DND-41 (cell line): ENCODE measurements around the gene SLC13A3.

Experiments
- ATAC-seq: fragments of 200-7000 bp; cut with Tn5 transposase; 3 replicates; pipeline ENCODE4 v1.9.1; 2021; ENCODE audit warnings: low read depth; ENCODE audit not compliant: insufficient read depth
- DNase-seq: peaks from one replicate; pipeline ENCODE4 v3.0.0-alpha.2; 2020
- H2AFZ ChIP-seq: 2 replicates; pipeline ENCODE4 v1.6.0; 2012; ENCODE audit warnings: low read depth, low read length
- H3K27ac ChIP-seq: 2 replicates; pipeline ENCODE4 v1.5.1; 2012; ENCODE audit warnings: low read length, inconsistent platforms
- H3K27me3 ChIP-seq: fragments of 200-600 bp; sonication (generic); 2 replicates; pipeline ENCODE4 v1.6.0; 2012; ENCODE audit warnings: low read length, mild to moderate bottlenecking, inconsistent platforms; ENCODE audit not compliant: insufficient read depth, poor library complexity
- H3K36me3 ChIP-seq: 2 replicates; pipeline ENCODE4 v1.5.1; 2012; ENCODE audit warnings: low read length, inconsistent platforms; ENCODE audit not compliant: insufficient read depth
- H3K4me1 ChIP-seq: 2 replicates; pipeline ENCODE4 v1.5.1; 2012; ENCODE audit warnings: mild to moderate bottlenecking, low read length; ENCODE audit not compliant: insufficient read depth
- H3K4me2 ChIP-seq: 2 replicates; pipeline ENCODE4 v1.6.0; 2012; ENCODE audit warnings: mild to moderate bottlenecking, moderate library complexity, low read length, inconsistent platforms; ENCODE audit not compliant: insufficient read depth
- H3K4me3 ChIP-seq, 2 experiments: fragments of 200-600 bp in 1 of 2; shearing (Covaris generic) in 1 of 2; 2 replicates each; pipeline ENCODE4 v1.5.1; 2012 to 2016; ENCODE audit warnings: inconsistent platforms in 2 of 2, low read length in 2 of 2, mild to moderate bottlenecking in 2 of 2, low read depth in 1 of 2, moderate library complexity in 1 of 2
- H3K79me2 ChIP-seq: 2 replicates; pipeline ENCODE4 v1.6.0; 2012; ENCODE audit warnings: low read length, inconsistent platforms; ENCODE audit not compliant: insufficient read depth
- H3K9ac ChIP-seq: 2 replicates; pipeline ENCODE4 v1.6.0; 2012; ENCODE audit warnings: low read depth, mild to moderate bottlenecking, inconsistent platforms, low read length, moderate library complexity
- H3K9me3 ChIP-seq: 2 replicates; pipeline ENCODE4 v1.5.1; 2012; ENCODE audit warnings: low read length, moderate library complexity, mild to moderate bottlenecking, inconsistent platforms; ENCODE audit not compliant: insufficient read depth, severe bottlenecking
- H4K20me1 ChIP-seq: 2 replicates; pipeline ENCODE4 v1.6.0; 2012; ENCODE audit warnings: low read length; ENCODE audit not compliant: insufficient read depth
- CTCF ChIP-seq: IDR thresholded peaks from 2 replicates; pipeline ENCODE4 v1.5.1; 2012; ENCODE audit warnings: borderline replicate concordance, low read length, moderate library complexity, mild to moderate bottlenecking; ENCODE audit not compliant: poor library complexity, severe bottlenecking; ENCODE audit errors: extremely low read depth
- EZH2 ChIP-seq: IDR thresholded peaks from 3 replicates; pipeline ENCODE4 v1.6.1; 2012; ENCODE audit warnings: borderline replicate concordance, low read depth, mild to moderate bottlenecking, moderate library complexity, low read length, inconsistent platforms; ENCODE audit not compliant: severe bottlenecking

The SLC13A3 gene

DNA sequence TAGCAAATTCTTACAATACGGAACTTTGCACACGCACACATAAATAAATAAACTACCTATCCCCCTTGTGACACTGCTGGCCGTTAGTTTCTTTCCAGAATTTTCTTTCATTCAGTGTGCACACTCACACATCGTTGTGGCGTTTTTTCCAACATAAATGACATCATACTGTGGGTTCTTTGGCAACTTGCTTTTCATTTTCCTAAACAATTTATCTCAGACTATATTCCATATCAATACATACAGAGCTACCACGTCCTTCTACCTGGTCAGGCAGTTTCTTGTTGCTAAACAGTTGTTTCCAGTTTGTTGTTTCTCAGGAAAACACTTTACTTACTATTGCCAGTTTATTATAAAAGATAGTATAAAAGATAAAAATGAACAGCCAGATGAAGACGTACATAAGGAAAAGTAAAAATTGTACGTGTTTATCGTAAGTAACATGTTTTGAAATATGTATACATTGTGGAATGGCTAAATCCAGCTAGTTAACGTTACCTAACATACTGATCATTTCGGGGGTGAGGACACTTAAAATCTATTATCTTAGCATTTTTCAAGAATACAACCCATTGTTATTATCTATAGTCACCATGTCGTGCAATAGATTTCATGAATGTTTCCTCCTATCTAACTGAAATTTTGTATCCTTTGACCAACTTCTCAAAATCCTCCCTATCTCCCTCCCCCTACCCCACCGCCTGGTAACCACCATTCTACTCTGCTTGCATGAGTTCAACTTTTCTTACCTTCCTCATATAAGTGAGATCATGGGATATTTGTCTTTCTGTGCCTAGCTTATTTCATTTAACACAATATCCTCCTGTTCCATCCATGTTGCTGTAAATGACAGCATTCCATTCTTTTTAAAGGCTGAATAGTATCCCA, 39.2 kb upstream of the SLC13A3 start:
- no peaks in the 10 kb centered on the region for H3K27me3 ChIP-seq
- peak overlapping the region; percentile 85; the same call in 1 of the 2 replicates for H3K27ac ChIP-seq
- H3K79me2 ChIP-seq: peaks cover 40% of the 10 kb centered on the region
- peak overlapping the region; percentile 84 for H2AFZ ChIP-seq
- H3K9ac ChIP-seq: peak overlapping the region; percentile 82; the same call in 1 of the 2 replicates
- peaks cover 32% of the 10 kb centered on the region; the same call in 1 of the 2 replicates for H4K20me1 ChIP-seq
- ATAC-seq (no peak), DNase-seq (no peak)
- H3K36me3 ChIP-seq: peaks cover 19% of the 10 kb centered on the region
- H3K4me3 ChIP-seq: peak overlapping the region in 1 of 2 experiments; percentile 73; a peak in 2 of 4 replicates
- H3K9me3 ChIP-seq: no peaks in the 10 kb centered on the region
- H3K4me1 ChIP-seq: peaks cover 33% of the 10 kb centered on the region
- TF ChIP-seq CTCF (no peak), EZH2 (no peak)
- peak overlapping the region; percentile 63 for H3K4me2 ChIP-seq

DNA sequence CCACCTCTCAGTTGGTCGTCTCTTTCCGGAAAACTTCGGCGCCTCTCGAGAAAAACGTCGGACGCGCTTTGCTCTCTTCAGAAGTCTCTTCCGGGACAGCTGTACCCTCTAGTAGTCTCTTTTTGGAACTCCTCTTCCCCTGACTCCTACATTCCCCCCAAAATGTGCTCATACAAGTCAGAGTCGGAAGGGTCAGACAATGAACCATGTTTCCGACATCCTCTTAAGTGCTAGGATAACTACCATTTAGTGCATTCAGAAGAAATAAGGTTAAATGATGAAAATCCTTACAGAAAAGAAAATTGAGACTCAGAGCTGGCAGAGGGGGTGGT, 38.5 kb upstream of the SLC13A3 start:
- Histone ChIP-seq H3K27me3 (no peaks in the 10 kb centered on the region), H3K4me3 (peak overlapping the region; percentile 68 to 73; a peak in 3 of 4 replicates), H3K27ac (peak overlapping the region; percentile 85), H3K4me1 (peaks cover 33% of the 10 kb centered on the region), H3K9ac (peak overlapping the region; percentile 82), H3K9me3 (no peaks in the 10 kb centered on the region), H3K79me2 (peaks cover 47% of the 10 kb centered on the region), H2AFZ (peak overlapping the region; percentile 84), H4K20me1 (peaks cover 38% of the 10 kb centered on the region; the same call in 1 of the 2 replicates), H3K4me2 (peak overlapping the region; percentile 63), H3K36me3 (peaks cover 26% of the 10 kb centered on the region)
- DNase-seq (no peak), ATAC-seq (no peak)
- TF ChIP-seq EZH2 (no peak), CTCF (no peak)

DNA sequence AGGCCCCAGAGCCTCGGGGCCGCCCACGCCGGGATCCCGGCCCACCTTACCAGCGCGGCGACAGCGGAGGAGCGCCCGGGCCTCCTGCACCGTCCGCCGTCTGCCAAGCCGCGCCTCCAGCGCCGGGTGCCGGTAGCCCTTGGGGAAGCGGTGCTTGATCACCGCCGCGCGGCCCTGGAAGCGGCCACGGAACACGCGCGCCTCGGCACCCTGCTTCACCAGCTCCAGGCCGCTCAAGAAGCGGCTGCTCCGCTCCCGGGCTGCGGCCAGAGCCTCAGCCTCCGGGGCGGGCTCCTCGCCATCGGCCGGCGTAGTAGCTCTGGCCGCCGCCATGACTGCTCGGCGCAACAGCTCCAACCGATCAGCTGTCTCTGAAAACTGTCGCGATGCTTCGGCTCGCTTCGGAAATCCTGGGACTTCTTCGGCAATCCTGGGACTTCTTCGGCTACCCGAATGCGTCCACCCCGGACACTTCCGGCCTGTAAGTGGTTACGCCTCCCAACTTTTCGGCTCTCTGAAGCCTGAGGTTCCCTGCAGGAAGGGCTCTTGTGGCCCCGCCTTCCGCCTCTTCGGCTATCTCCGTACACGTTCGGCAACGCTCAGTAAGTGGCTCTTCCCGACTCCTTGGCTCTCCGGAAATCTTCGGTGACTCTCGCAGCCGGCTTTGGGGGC, 38.0 kb upstream of the SLC13A3 start, which contains the start of gene TP53RK:
Gene TP53RK (minus strand): TSS at position 363 of the 672 bp plus-strand sequence. CDS start 30 bp downstream, at position 333.
- no peak for TF ChIP-seq EZH2
- peak; percentile 35 for TF ChIP-seq CTCF
- peak within 1 kb of the TSS; percentile 85 for H3K27ac ChIP-seq
- H4K20me1 ChIP-seq: peaks cover 43% of the 10 kb centered on the region; the same call in 1 of the 2 replicates
- no peaks in the 10 kb centered on the region for H3K9me3 ChIP-seq
- peak within 1 kb of the TSS; percentile 82 for H3K9ac ChIP-seq
- H2AFZ ChIP-seq: peak within 1 kb of the TSS; percentile 84
- peaks cover 52% of the 10 kb centered on the region for H3K79me2 ChIP-seq
- H3K36me3 ChIP-seq: peaks cover 31% of the 10 kb centered on the region
- H3K4me3 ChIP-seq: peak within 1 kb of the TSS; percentile 68 to 73
- H3K4me2 ChIP-seq: peak within 1 kb of the TSS; percentile 87
- DNase-seq: peak; percentile 100
- H3K4me1 ChIP-seq: peaks cover 33% of the 10 kb centered on the region
- ATAC-seq: peak; percentile 95
- no peaks in the 10 kb centered on the region for H3K27me3 ChIP-seq
